GM19099 (cell line): Measurements from ENCODE around the gene GRIK1.

Experiments used
- POLR2A ChIP-seq: IDR thresholded peaks from 3 replicates; pipeline ENCODE4 v1.6.1; 2011; ENCODE audit warnings: low read depth; ENCODE audit not compliant: insufficient read length; ENCODE audit errors: extremely low read depth

Gene GRIK1

DNA sequence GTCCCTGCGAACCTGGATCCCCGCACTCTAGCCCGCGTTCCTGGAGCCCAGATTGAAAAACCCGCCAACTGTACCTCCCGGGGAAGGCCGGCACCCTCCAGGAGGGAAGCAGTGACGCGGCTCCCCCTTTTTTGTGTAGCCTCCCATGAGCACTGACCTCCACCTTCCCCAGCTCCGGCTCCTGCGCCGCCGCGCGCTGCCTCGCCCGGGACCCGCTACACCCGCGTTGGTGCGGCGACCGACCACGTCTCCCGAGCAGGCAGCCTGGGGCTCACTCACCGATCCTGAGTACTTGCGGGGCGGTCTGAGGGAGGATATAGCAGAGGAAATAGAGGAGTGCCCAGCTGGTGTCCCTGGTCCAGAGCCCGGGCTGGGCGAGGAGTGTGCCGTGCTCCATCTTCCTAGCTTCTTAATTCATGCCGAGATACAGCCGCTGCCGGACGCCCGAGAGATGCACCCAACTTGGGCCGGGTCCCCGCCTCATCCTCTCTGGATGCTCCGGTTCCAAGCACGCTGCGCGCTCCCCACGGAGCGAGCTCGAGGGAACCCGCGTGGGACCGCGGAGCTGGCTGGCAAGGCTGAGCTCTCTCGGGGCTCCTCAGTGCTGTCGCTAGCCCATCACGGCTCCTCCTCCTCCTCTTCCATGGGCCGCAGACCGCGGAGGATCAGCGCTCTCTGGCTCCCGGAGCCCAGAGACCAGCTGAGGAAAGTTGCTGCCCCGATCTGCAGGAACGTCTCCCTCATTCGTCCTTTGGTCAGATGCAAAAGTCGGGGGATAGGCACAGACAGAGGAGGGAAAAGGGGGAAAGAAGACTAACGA is 482 bp downstream of the GRIK1 start:
- TF ChIP-seq POLR2A: no peak

DNA sequence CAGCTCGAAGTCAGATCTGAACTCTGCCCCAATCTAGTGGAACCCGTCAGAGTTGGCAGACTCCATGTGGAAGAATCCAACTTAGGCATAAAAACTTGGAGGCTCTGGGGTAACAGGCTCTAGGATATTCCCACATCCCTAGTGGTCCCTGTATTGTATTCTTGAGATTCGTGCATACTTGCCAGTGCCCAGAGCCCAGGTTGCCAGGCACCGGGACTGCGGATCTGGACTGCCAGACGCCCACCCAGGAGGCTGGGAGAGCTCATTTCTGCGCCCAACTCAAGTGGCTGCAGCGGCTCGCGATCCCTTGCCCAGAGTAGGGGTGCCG is 1.1 kb downstream of the GRIK1 start:
- no peak for TF ChIP-seq POLR2A

DNA sequence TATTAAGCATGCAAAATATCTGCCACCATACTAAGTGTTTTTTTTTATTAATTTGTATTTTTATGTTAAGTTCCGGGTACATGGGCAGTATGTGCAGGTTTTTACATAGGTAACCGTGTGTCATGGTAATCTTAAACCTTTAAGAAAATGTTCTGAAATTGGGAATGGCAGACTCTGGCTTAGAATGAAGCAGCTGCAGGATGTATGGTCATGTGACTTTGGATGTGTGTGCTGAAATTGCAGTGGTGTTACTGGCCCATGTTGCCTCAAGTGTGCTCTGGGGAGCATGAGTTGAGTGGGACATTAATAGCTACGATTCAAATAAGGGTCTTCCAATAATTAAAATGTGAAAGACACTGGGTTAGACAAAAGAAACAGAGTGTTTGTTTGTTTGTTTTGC is 6.7 kb downstream of the GRIK1 start:
- TF ChIP-seq POLR2A: no peak

DNA sequence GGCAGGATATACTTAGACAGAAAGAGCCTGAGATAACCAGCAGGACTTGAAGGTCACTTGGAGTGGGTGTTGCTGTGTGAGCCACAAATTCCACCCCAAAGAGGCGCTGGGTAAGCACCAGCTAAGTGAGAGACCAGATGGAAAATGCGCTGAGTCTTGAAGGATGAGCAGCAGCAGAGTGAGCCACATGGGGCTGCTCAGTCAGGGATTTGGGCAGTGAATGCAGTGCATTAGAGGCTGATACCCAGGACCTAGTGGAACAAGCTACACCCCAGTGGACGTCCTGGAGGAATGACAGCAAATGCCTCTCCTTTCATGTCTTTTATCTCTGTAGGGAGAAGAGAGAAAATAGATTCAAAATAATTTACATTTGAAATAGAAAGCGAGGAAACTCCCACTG is 11.3 kb downstream of the GRIK1 start:
- no peak for TF ChIP-seq POLR2A

DNA sequence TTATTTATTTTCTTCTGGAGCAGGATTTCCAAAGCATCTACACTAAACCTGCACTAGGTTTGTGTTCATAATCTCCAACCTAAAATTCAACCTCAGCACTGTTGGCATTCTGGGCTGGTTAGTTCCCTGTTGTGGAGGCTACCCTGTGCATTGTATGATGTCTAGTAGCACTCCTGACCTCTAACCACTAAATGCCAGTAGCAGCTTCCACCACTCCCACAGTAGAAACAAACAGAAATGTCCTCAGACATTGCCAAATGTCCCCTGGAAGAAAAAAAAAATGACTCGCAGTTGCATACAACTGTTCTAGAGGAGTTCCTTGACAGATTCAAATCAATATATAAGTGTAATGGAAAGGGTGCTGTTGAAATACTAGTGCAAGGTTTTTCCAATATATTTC is 18.9 kb downstream of the GRIK1 start:
- no peak for TF ChIP-seq POLR2A

DNA sequence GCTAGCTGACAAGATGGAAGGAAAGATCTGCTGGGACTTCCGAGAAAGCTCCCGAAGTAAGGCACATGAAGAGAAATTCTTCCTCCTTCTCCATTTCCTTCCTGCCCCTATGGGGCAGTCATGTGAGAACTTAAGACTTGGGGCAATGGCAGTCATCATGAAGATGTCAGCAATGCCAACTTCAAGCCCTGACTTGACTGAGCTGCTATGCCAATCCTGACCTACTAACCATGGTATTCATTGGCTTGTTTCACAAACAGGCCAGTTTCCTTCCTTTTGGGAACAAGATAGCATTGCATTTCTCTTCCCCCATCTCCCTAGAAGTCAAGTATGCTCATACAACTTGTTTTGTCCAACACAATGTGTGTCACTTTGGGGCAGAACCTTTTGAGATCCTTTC is 25.5 kb downstream of the GRIK1 start:
- TF ChIP-seq POLR2A: no peak

DNA sequence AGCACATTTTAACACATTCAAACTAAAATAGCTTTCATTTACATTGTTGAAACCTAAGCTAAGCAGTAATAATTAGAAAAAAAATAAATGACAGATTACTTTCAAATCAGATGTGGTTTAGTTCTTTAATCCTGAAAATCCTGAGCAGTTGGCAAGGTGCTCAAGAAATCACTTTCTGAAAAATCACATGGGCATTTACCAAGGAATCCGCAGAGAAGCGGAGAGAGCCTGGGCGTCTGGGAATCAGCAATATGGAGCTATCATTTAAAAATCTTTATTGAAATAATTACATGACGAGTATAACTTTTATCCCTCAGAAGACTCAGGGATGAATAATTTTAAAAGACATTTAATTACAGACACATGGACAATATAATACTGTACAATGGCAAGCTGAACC is 30.2 kb downstream of the GRIK1 start:
- no peak for TF ChIP-seq POLR2A

DNA sequence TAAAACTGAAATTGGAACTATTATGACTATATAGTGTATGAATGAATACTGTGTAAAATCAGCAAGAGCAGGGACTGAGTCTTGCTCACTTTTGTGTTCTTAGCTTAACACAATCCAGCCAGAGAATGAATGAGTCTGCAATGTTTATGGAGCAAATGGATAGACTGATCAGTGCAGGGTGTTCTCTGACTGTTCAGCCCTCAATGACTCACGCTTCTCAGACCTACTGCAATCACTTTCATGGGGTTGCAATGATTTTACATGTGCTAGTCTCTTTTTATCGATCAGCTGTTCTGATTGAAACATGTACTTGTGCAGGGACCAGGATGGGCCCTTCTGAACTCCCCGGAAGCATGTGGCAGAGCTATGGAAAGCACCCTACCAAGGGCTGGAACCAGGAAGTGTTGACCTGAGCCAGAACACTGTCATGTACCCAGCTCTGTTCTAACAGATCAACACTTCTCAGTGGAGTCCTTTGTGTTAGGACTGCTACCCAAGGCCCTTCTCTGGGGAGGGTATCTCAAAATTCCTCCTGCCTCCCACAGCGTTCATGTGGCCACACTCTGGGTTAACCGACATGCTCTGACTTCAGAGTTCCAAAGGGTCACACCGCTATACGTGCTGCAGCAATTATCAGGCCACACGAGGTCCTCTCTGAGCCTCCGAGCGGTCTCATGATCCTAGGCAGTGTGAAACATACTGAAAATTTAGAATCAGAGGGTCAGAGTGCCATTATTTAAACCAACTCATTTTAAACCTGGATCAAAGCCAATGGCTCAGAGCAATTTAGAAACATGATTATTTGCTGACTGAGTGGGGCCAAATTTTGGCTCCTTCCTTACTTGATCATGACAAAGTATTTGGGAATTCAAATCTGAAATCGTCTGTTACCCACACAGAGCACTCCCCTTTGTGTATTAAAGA is 35.2 kb downstream of the GRIK1 start:
- TF ChIP-seq POLR2A: no peak

DNA sequence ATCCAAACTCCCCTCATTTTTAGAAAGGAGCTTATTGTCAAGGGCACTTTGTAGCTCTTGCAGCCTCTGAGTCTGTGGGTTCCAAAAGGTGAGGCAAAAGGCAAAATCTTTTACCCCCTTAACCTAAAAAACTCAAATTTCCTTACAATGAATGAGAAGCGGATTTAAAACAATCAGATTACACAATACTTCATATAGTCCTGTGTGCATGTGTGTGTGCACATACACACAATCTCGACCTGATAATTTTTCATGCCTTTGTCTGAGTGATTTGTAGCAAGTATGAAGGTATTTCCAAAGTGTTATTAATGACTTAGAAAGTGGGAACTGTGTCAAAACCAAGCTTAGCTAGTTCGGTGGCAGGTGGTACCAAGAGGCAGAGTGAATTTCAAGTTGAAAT is 42.9 kb downstream of the GRIK1 start:
- no peak for TF ChIP-seq POLR2A

DNA sequence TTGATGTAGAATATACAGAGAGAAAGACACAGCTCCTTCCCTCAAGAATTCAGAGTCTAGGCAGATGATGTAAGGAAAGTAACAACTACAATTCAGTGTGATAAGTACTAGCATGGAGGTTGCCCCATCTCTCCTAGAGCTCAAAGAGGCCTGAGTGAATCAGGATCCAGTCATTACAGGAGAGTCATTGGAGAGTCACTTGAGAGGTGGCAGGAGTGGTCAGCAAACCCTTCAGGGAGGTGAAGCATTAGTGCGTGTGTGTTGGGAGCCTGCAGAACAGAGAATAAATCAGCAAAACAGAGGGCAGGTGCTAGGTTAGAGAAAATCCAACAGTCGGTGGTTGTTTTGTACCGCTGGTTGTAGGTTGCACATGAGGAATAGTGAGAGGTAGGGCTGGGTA is 46.1 kb downstream of the GRIK1 start:
- no peak for TF ChIP-seq POLR2A

DNA sequence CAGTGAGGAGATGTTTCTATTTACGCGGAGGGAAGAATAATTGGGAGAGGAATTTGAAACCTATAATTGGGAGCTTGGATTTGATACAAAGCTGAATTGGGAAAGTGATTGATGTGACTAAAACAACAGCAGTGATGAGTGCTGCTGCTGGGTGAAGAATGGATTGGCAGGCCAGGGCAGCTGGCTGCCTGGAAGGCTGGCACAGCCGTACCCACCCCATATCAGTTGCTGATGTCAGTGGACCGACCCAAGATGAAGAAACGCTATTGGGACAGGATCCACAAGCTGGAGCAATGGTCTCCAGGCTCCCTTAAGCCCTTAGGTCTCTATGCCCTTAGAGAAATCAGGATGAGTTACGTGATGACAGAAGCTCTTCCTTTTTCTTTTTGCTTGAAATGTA is 47.4 kb downstream of the GRIK1 start:
- TF ChIP-seq POLR2A: no peak

DNA sequence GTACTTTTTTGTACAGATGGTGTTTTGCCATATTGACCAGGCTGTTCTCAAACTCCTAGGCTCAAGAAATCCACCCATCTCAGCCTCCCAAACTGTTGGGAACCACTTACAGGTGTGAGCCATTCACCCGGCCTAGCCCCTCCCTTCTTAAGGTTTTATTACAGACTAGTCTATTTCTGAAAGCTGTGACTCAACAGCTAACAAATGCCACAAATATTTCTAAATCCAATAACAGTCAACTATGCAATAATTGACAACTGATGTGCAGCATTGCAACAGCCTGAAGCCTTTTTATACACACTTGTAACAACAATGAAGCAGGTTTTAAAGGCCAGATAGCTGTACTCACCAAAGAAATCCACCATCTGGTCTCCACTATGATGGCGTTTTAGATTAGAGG is 51.4 kb downstream of the GRIK1 start:
- no peak for TF ChIP-seq POLR2A

DNA sequence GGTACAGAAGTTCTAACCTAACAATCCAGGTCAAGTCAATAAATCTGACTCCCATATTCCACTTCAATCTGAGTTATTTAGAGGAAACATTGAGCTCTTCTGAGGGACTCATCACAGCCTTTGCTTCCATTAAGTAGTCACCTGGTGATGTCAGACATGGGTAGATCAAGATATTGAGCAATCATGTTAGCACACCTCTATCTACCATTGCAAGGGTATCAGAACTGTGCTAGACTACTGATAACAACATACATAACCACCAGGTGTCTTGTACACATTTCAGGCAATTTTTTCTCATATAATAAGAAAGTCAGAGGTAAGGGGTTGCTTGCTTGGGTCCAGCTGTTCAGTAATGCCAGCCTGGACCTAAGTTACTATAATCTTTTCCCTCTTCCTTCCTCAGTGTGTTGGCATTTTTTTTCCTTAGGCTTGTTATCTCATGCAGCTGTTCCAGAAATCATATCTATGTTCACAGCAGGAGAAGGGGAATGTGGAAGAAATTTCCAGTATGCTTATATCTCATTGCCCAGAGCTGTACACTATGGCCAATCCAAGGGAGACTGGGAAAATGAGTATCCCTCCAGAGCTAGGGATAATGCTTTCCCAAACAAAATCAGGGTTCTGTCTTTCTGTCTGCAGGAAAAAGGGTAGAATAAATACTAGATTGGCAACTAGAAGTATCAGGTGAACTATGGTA is 52.3 kb downstream of the GRIK1 start:
- no peak for TF ChIP-seq POLR2A

DNA sequence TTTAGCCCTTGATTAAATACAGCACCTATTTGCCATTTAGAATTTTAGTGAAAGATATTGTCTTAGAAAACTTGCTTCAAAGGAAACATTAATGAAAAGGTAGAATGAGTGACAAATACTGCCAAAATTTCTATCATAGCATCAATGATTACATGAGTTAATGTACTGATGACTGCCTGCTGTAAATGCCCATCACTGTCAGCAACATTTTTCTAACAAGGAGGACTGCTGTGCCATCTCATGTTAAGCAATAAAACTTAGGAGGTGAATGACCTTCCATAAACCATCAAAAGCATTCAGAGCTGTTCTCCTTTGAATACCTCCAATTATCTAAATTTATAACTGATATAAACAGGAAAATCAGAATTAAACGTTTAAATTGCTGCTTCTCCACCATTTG is 54.3 kb downstream of the GRIK1 start:
- no peak for TF ChIP-seq POLR2A

DNA sequence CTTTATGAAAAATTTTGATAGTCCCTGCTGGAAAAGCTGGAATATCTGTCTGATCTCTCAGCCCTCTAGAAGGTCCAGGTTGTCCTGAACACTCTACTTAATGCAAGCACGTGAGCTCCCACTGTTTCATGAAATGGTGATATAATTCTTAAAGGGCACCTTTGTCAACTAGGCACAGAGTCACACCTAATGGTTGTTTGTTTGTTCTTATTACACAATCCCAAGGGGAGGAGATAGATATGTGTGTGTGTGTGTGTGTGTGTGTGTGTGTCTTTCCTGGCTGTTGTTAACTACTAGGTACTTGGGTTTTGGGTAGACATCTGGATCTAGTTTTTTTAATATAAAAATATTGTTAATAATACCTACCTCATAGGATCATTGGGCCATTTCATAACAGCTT is 63.9 kb downstream of the GRIK1 start:
- no peak for TF ChIP-seq POLR2A
